Ectodermal cell (in vitro differentiated cells): ENCODE results near the gene HMX1.

Experiments
- H3K27ac ChIP-seq: 2 replicates; pipeline ENCODE4 v1.7.0; 2013; ENCODE audit warnings: mild to moderate bottlenecking, low read depth, low read length; ENCODE audit not compliant: insufficient read depth, poor library complexity, severe bottlenecking
- H3K27me3 ChIP-seq: 2 replicates; pipeline ENCODE4 v1.7.0; 2013; ENCODE audit warnings: mild to moderate bottlenecking, low read length; ENCODE audit not compliant: insufficient read depth, control insufficient read depth, poor library complexity, severe bottlenecking
- H3K36me3 ChIP-seq: one replicate; pipeline ENCODE4 v1.7.0; 2013; ENCODE audit warnings: low read length; ENCODE audit not compliant: control insufficient read depth, insufficient read depth
- H3K4me1 ChIP-seq: one replicate; pipeline ENCODE4 v1.7.0; 2013; ENCODE audit warnings: low read length; ENCODE audit not compliant: control insufficient read depth, insufficient read depth
- H3K4me3 ChIP-seq: 2 replicates; pipeline ENCODE4 v1.7.0; 2013; ENCODE audit warnings: low read depth, low read length, control low read depth; ENCODE audit not compliant: insufficient read depth
- H3K9me3 ChIP-seq: 2 replicates; pipeline ENCODE4 v1.7.0; 2013; ENCODE audit warnings: mild to moderate bottlenecking, low read length, moderate library complexity; ENCODE audit not compliant: control insufficient read depth
- WGBS, 2 experiments: methylation state at CpG; one replicate each; pipeline ENCODE4 v1.1.7; 2013; ENCODE audit warnings: missing lambda C conversion rate in 2 of 2; 5-methylcytosine and 5-hydroxymethylcytosine counted together

Gene HMX1

GRCh38 chr4:8874896-8875680, 3.4 kb upstream of the HMX1 start:
- WGBS, 2 experiments, result 46 to 47% methylated on average over 19 of the region's 19 CpGs

DNA sequence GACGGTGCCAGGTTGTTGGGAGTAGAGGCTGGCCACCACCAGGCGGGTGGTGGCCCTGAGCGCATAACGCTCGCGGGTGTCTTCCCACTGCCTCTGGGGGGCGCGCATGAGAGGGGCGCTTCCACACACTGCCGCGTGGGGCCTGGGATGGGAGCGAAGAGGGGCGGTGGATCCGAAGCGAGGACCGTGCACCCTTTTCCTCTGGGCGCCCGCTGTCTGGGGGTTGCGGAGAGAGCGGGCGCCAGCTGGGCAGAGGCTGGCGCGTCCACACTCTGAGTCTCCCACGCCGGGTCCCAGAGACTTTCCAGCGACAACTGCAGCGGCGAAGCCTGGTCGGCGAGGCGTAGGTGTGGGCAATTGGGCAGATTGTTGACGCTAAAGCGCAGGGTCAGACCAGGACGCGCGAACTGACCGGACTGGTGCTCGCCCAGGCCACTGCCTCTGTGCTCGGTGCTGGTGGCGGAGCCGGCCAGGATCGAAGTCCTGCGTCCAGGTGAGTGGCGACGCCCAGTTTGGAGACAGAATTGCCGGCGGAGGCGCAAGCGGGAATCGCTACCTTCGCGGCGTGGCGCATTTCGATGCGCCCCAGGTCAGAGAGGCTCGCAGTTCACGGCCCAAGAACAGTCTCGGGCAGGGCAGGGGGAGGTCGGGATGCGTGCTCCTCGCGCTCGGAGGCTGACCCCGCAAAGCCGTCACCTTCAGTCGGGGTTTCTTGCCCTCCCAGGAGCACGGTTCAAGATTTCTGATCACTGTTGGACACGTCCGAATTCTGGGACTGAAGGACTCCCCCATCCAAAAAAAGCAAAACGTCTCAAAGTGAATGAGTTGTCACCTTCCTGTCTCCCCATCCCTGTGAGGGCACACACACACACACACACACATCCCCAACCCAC, 2.6 kb upstream of the HMX1 start:
- peaks cover 6% of the 10 kb centered on the region for H3K4me1 ChIP-seq
- H3K36me3 ChIP-seq, result no peaks in the 10 kb centered on the region
- H3K4me3 ChIP-seq, result no peak overlapping the region
- H3K27ac ChIP-seq, result no peak overlapping the region
- WGBS, 2 experiments, result 13% methylated on average over 71 of the region's 71 CpGs
- H3K9me3 ChIP-seq, result no peaks in the 10 kb centered on the region
- H3K27me3 ChIP-seq, result peaks cover 98% of the 10 kb centered on the region

More at GRCh38 chr4:8874896-8875680, 3.4 kb upstream of the HMX1 start:
- no peak overlapping the region for H3K4me3 ChIP-seq
- H3K9me3 ChIP-seq, result no peaks in the 10 kb centered on the region
- peaks cover 98% of the 10 kb centered on the region for H3K27me3 ChIP-seq
- no peaks in the 10 kb centered on the region for H3K36me3 ChIP-seq
- H3K4me1 ChIP-seq, result peaks cover 6% of the 10 kb centered on the region
- no peak overlapping the region for H3K27ac ChIP-seq

DNA sequence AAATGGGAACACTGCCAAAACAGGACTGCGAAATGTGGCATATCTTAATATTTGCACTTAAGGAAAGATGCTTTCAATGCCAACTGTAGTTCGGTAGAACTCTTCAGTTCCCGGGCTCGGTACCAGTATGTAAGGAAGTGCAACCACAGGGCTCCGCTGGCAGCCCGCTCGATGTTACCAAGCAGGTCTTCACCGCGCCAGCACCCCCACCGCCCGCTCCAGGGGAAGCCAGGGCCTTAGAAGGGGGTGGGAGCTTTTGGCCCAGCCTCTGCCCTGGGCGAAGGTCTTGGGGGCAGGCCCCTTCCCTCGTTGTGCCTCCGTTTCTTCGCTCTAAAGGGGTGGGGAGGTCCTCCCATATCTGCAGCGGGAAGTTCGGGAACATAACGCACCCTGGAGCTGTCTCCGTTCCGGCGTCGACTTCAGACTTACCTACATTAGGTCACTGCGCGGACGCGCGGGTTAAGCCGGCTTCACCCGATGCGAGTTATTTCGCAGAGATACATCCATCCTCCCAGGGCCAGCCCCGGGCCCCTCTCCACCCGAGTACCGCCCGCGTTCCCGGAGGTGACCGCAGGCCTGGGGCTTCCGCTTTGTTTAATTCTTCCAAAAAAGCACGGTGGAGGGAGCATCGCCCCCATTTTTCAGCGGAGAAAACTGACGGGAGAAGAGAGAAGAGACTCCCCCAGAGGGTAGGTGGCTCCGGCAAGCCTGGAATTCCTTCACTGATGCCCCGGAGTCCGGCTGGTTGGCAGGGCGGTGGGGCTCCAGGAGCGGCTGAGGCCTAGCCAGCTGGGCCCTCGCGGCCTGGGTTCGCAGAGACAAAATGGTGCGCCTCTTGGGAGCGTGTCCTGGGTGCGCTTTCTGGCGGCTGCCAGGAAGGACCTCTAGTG, 1.0 kb upstream of the HMX1 start:
- no peaks in the 10 kb centered on the region for H3K9me3 ChIP-seq
- H3K36me3 ChIP-seq, result no peaks in the 10 kb centered on the region
- peaks cover 98% of the 10 kb centered on the region for H3K27me3 ChIP-seq
- 7 to 8% methylated on average over 55 of the region's 55 CpGs for WGBS, 2 experiments
- H3K27ac ChIP-seq, result no peak overlapping the region
- H3K4me3 ChIP-seq, result no peak overlapping the region
- H3K4me1 ChIP-seq, result peaks cover 6% of the 10 kb centered on the region

DNA sequence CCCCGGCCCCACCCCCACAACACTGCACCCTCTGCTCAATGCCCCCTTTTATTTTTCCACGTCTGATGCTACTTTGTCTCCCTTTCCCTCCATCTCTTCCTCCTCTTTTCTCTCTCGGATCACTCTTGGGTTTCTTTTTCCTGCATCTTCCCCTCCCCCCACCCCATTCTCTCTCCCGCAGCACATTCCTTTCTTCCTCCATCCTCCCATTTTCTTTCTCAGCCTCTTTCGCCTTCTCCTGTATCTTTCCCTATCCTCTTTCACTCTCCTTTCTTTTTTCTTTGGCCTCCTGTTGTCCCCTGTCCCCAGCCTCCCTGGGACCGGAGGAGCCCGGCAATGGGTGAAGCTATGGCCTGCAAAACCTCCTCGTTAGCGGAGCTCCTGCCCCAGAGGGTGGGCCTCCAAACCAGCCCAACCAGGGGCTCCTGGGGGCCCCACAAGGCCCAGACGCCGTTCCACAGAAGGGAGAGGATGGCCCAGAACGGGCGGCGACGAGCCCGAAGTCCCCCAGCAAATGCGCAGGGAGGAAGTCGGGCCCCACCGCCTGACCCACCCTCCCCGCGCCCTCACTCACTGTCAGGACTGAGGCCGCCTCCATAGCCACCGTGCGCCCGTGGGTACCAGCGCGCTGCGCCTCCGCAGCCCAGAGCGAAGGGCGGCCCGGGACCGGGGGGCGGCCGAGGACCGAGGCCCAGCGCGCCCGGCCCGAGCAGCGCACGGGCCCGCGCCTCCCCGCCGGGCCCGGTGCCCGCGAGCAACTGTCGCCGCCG, 807 bp downstream of the HMX1 start:
- H3K4me3 ChIP-seq, result no peak overlapping the region
- 1% methylated on average over 52 of the region's 52 CpGs for WGBS, 2 experiments

DNA sequence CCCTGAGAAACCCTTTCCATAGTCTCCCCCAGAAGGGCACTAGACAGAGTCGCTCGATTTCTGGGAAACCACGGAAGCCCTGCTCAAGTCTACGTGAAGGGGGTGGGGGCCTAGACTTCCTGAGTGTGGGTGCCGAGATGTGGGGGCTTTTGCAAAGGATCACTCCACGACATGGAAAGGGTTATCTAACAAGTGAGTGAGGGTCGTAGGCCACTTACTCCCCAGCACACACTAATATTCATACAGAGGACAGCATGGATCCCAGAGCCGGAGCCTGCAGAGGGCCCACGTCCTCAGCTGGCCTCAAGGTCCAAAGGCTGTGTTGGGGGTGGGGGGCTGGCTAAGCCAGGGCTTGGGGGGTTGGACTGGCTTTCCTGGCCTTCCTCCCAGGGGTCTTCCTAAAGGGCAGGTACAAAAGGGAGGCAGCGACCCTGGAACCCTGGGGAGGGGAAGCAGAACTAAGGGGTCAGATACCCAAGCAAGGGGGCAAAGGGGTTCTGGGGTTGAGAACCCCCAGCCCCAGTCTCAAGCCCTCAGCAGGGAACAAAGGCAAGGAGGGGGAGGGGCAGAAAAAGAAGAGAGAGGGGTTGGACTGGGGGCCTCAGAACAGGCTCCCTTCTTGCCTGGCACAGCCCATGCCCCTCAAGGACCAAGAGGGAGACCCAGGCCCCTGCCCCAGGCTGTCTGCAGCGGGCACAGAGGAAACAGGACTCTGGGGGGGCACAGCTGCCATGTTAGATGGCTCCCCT, 1.6 kb downstream of the HMX1 start:
- H3K27me3 ChIP-seq, result peaks cover 98% of the 10 kb centered on the region
- no peaks in the 10 kb centered on the region for H3K36me3 ChIP-seq
- WGBS, 2 experiments, result 14% methylated on average over 10 to 11 of the region's 11 CpGs
- no peaks in the 10 kb centered on the region for H3K9me3 ChIP-seq
- no peak overlapping the region for H3K27ac ChIP-seq
- no peak overlapping the region for H3K4me3 ChIP-seq
- peaks cover 13% of the 10 kb centered on the region for H3K4me1 ChIP-seq

More for the DNA sequence above, 807 bp downstream of the HMX1 start:
- Histone ChIP-seq H3K27me3 (peaks cover 98% of the 10 kb centered on the region), H3K4me1 (peaks cover 13% of the 10 kb centered on the region), H3K9me3 (no peaks in the 10 kb centered on the region), H3K27ac (no peak overlapping the region), H3K36me3 (no peaks in the 10 kb centered on the region)

DNA sequence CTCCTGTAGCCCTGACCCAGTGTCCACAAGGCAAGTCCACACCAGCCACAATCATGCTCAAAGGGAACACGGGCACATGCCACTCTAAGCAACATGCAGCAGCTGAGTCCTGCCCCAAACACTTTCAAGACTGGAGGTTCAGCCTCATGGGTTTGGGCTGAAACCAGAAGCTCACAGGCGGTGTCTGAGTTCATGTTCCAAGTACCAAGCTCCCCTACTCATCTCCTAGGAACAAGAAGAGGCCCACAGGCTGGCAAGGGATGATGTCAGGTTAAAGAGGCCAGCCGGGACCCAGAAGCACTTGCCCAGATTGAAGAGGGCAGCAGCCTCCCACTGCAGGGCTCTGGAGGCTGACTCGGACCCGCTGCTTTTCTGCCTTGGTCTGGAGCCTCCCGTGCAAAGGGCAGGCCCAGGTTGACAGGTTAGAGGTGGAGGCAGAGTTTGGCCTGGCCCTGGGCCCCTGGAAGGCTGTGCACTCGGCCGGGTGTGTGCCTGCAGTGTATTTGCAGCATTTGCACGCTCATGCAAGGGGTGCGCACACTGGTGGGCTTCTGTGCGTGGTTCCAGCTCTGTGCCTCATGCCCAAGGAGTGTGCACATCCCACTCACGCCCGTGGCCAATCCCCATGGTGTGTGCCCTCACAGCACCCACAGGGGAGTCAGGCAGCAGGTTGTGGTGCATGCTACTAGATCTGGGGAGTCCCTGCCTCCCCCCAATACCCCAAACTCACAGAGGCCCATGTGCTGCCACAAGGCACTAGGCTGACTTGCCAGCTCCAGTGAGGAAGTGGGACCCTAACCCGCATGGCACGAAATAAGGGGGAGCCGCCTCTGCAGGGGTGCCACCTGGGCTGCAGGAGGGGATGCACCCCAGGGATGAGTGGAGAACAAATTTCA, 2.4 kb downstream of the HMX1 start:
- H3K4me3 ChIP-seq, result no peak overlapping the region
- H3K27me3 ChIP-seq, result peaks cover 98% of the 10 kb centered on the region
- WGBS, 2 experiments, result 31 to 35% methylated on average over 16 of the region's 16 CpGs
- H3K27ac ChIP-seq, result no peak overlapping the region
- peaks cover 13% of the 10 kb centered on the region for H3K4me1 ChIP-seq
- no peaks in the 10 kb centered on the region for H3K9me3 ChIP-seq
- no peaks in the 10 kb centered on the region for H3K36me3 ChIP-seq

- H3K36me3 ChIP-seq, result no peaks in the 10 kb centered on the region
- 9 to 14% methylated on average over 22 of the region's 22 CpGs for WGBS, 2 experiments
- no peak overlapping the region for H3K4me3 ChIP-seq
- H3K4me1 ChIP-seq, result peaks cover 13% of the 10 kb centered on the region
- peaks cover 98% of the 10 kb centered on the region for H3K27me3 ChIP-seq
- H3K27ac ChIP-seq, result no peak overlapping the region
- no peaks in the 10 kb centered on the region for H3K9me3 ChIP-seq
Observed at GRCh38 chr4:8868321-8869001, 3.2 kb downstream of the HMX1 start.

DNA sequence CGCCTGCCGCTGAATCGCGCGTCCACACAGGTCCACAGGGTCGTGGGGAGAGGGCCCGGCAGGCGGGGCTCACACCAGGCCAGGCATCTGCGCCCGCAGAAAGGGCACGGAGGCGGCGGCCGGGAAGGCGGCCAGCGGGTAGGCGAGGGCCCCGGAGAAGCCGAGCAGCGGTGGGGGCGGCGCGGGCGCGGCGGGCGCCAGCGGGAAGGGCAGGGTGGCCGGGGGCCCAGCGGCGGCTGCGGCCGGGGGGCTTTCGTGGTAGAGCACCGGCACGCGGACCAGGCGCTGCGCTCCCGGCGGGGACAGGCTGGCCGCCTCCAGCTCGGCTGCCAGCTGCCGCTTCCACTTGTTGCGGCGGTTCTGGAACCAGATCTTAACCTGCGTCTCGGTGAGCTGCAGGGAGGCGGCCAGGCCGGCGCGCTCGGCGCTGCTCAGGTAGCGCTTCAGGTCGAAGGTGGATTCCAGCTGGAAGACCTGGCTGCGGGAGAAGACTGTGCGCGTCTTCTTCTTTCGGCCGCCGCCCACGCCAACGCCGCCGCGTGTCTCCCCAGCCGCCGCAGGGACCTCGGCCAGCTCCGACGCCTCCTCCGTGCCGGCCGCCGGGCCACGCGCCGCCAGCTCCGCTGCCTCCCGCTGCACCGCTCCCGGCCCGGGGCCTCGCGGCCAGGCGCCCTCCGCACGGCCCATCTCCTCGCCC, 3.9 kb downstream of the HMX1 start:
- 2% methylated on average over 90 of the region's 90 CpGs for WGBS, 2 experiments
- Histone ChIP-seq H3K27me3 (peaks cover 98% of the 10 kb centered on the region), H3K27ac (no peak overlapping the region), H3K36me3 (no peaks in the 10 kb centered on the region), H3K4me3 (no peak overlapping the region), H3K4me1 (peaks cover 13% of the 10 kb centered on the region), H3K9me3 (no peaks in the 10 kb centered on the region)
